NB4 (cell line): ENCODE data around the gene SFMBT2.

Experiments
- POLR2A ChIP-seq: IDR thresholded peaks from 2 replicates; pipeline ENCODE4 v1.6.1; 2011; ENCODE audit warnings: mild to moderate bottlenecking; ENCODE audit not compliant: insufficient read length; ENCODE audit errors: extremely low read depth
- TF ChIP-seq, protein P1 (sequence below): IDR thresholded peaks from one replicate; pipeline ENCODE4 v1.5.1; 2012; ENCODE audit warnings: low read depth, low read length

DNA sequence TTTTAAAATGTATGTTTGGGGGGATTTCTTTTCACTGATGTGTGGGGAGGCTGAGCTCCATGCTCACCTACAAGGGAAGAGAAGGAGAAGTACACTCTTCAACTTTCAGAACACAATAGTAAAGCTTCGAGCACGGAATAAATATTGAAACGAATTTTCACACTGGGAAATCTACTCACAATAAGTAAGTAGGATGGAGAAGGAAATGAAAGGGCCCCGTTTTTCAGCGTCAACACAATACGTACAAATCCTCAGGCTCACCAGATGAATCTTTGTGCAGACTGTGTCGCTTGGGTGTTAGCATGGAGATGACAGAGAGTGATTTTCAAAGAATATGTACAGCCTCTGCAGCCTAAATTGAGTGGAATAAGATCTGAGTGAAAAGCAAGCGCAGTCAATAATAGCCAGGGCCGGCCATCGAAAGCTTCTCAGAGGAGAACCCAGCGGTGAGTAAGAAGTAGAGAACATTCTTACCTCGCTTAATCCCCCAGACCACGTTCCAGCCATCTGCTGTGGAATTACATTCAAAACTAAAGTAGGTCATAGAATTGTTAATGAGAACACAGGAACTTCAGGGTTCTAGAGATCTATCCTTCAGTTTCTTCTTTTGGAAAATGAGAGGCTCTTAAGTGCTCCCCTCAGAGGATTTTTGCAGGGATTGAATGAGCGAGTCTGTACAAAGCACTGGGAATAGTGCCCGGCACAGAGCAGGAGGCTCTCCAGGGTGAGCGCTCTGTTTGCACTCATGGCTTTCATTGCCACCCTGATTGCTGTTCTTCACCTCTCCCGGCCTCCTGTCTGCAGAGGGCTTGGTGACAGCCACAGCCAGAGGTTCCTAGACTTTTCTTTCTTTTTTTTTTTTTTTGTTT is 292.8 kb downstream of the SFMBT2 start:
- no peak for TF ChIP-seq POLR2A
- TF ChIP-seq, protein P1, sequence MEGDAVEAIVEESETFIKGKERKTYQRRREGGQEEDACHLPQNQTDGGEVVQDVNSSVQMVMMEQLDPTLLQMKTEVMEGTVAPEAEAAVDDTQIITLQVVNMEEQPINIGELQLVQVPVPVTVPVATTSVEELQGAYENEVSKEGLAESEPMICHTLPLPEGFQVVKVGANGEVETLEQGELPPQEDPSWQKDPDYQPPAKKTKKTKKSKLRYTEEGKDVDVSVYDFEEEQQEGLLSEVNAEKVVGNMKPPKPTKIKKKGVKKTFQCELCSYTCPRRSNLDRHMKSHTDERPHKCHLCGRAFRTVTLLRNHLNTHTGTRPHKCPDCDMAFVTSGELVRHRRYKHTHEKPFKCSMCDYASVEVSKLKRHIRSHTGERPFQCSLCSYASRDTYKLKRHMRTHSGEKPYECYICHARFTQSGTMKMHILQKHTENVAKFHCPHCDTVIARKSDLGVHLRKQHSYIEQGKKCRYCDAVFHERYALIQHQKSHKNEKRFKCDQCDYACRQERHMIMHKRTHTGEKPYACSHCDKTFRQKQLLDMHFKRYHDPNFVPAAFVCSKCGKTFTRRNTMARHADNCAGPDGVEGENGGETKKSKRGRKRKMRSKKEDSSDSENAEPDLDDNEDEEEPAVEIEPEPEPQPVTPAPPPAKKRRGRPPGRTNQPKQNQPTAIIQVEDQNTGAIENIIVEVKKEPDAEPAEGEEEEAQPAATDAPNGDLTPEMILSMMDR, result no peak
